Skeletal muscle tissue (tissue), 4 donors: ENCODE results near the gene MRPL10. TPM values are rescaled to one million over a fixed set of nuclear protein-coding genes. Genes with fewer than 3 reads are reported as not detected.

ENCODE experiments used
- H3K27ac ChIP-seq: one replicate; pipeline ENCODE4 v1.7.0; 2013; ENCODE audit warnings: mild to moderate bottlenecking, low read depth, low read length, inconsistent platforms
- H3K27me3 ChIP-seq, 3 donors: one replicate each; pipeline ENCODE4 v1.7.0; 2013; ENCODE audit warnings: low read length in 3 of 3; ENCODE audit not compliant: control insufficient read depth in 3 of 3, insufficient read depth in 3 of 3
- H3K36me3 ChIP-seq, 3 donors: one replicate each; pipeline ENCODE4 v1.7.0; 2013; ENCODE audit warnings: low read length in 3 of 3; ENCODE audit not compliant: control insufficient read depth in 3 of 3, insufficient read depth in 3 of 3
- H3K4me1 ChIP-seq, 3 donors: one replicate each; pipeline ENCODE4 v1.7.0; 2013; ENCODE audit warnings: low read length in 3 of 3, mild to moderate bottlenecking in 3 of 3; ENCODE audit not compliant: control insufficient read depth in 3 of 3, insufficient read depth in 3 of 3
- H3K4me3 ChIP-seq, 3 donors: one replicate each; pipeline ENCODE4 v1.7.0; 2013; ENCODE audit warnings: low read length in 3 of 3
- H3K9ac ChIP-seq, 3 donors: one replicate each; pipeline ENCODE4 v1.7.0; 2013; ENCODE audit warnings: low read length in 3 of 3, mild to moderate bottlenecking in 3 of 3, moderate library complexity in 2 of 3, low read depth in 1 of 3
- H3K9me3 ChIP-seq, 3 donors: one replicate each; pipeline ENCODE4 v1.7.0; 2013; ENCODE audit warnings: low read length in 3 of 3; ENCODE audit not compliant: control insufficient read depth in 3 of 3
- total RNA-seq: library from RNA; depleted of rRNA; stranded (reverse); fragments of >200 nt; gene quantifications from one replicate; pipeline ENCODE4 v1.2.3, GENCODE V29; 2014
- donor health status: Osteomylitis.

MRPL10 gene
- total RNA-seq, 1 donor from 2014 or later = 19.8 TPM

GRCh38 chr17:47840742-47841487, 9.6 kb upstream of the MRPL10 start, which contains the start of gene SCRN2:
SCRN2 (minus strand) TSS chr17:47841273; CDS start chr17:47840843, 430 bp downstream.
- H3K4me1 ChIP-seq = peaks cover 12 to 28% (median 15%) of the 10 kb centered on the region in 3 donors
- H3K36me3 ChIP-seq = peaks cover 16 to 23% (median 19%) of the 10 kb centered on the region in 3 donors
- peak within 1 kb of the TSS; percentile 81 to 98 (median 92) for H3K4me3 ChIP-seq
- peaks cover 13 to 21% (median 18%) of the 10 kb centered on the region in 3 donors for H3K27me3 ChIP-seq
- peak within 1 kb of the TSS; percentile 49 for H3K27ac ChIP-seq
- H3K9me3 ChIP-seq = no peaks in the 10 kb centered on the region
- peak within 1 kb of the TSS; percentile 86 to 95 (median 89) for H3K9ac ChIP-seq

- Histone ChIP-seq H3K27ac (no peak overlapping the region), H3K36me3 (peaks cover 18 to 28% (median 22%) of the 10 kb centered on the region in 3 donors), H3K9ac (peak overlapping the region; percentile 86 to 95 (median 89)), H3K4me1 (peaks cover 13 to 33% (median 15%) of the 10 kb centered on the region in 3 donors), H3K27me3 (peaks cover 8 to 13% (median 10%) of the 10 kb centered on the region in 3 donors), H3K9me3 (no peaks in the 10 kb centered on the region), H3K4me3 (peak overlapping the region; percentile 81 to 98 (median 92))
Observed at GRCh38 chr17:47840001-47840741, 8.8 kb upstream of the MRPL10 start.

- Histone ChIP-seq H3K27me3 (peaks cover under 1 to 2% (median 1%) of the 10 kb centered on the region in 3 donors), H3K9ac (no peak overlapping the region), H3K36me3 (peaks cover 18 to 29% (median 22%) of the 10 kb centered on the region in 3 donors), H3K27ac (no peak overlapping the region), H3K4me1 (peaks cover 15 to 33% (median 18%) of the 10 kb centered on the region in 3 donors), H3K4me3 (no peak overlapping the region), H3K9me3 (no peaks in the 10 kb centered on the region)
Observed at GRCh38 chr17:47839071-47839470, 7.7 kb upstream of the MRPL10 start.

GRCh38 chr17:47838636-47839035, 7.3 kb upstream of the MRPL10 start:
- Histone ChIP-seq H3K27me3 (no peaks in the 10 kb centered on the region), H3K27ac (no peak overlapping the region), H3K9ac (no peak overlapping the region), H3K4me1 (peaks cover 15 to 33% (median 18%) of the 10 kb centered on the region in 3 donors), H3K4me3 (no peak overlapping the region), H3K9me3 (no peaks in the 10 kb centered on the region), H3K36me3 (peaks cover 18 to 29% (median 22%) of the 10 kb centered on the region in 3 donors)

- Histone ChIP-seq H3K9me3 (no peaks in the 10 kb centered on the region), H3K4me3 (no peak overlapping the region), H3K9ac (no peak overlapping the region), H3K36me3 (peaks cover 18 to 29% (median 22%) of the 10 kb centered on the region in 3 donors), H3K27me3 (no peaks in the 10 kb centered on the region), H3K4me1 (peaks cover 15 to 33% (median 18%) of the 10 kb centered on the region in 3 donors), H3K27ac (no peak overlapping the region)
Observed at GRCh38 chr17:47837401-47838039, 6.2 kb upstream of the MRPL10 start.

DNA sequence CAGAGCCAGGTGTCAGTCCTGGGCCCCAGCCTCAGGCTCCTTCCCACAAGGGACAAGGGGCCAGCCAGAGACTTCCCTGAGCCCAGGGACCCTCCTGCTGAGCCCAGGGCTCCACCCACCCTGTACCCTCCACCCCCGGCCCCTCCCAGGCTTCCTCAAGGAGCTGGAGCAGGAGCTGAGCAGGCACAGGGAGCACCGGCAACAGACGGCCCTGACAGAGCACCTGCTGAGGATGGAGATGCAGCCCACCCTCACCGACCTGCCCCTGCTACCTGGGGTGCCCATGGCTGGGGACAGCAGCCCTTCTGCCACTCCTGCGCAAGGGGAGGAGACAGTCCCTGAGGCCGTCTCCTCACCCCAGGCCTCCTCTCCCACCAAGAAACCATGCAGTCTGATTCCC, 5.3 kb upstream of the MRPL10 start:
- H3K4me1 ChIP-seq = peaks cover 18 to 38% (median 23%) of the 10 kb centered on the region in 3 donors
- H3K9ac ChIP-seq = no peak overlapping the region
- no peaks in the 10 kb centered on the region for H3K9me3 ChIP-seq
- H3K27me3 ChIP-seq = no peaks in the 10 kb centered on the region
- H3K36me3 ChIP-seq = peaks cover 18 to 29% (median 22%) of the 10 kb centered on the region in 3 donors
- no peak overlapping the region for H3K4me3 ChIP-seq
- no peak overlapping the region for H3K27ac ChIP-seq

DNA sequence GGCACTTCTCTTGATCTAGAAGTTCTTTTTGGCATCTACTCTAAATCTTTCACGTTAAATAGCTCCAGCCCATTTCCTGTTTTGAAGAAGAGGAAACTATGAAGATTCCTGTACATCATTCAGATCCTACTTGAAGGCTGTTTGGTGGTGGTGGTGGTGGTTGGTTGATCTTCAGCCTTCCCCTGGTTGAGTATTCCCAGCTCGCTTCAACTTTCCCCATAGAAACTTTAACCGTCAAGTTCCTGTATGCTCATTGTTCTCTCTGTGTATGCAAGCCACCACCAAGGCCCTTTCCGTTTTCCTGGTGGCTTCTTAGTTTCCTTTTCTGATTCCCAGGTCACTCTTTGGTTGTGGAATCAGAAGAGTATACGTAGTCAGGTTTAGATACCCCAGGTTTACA, 3.4 kb upstream of the MRPL10 start:
- Histone ChIP-seq H3K9me3 (no peaks in the 10 kb centered on the region), H3K9ac (no peak overlapping the region), H3K36me3 (peaks cover 18 to 27% (median 22%) of the 10 kb centered on the region in 3 donors), H3K27ac (peak overlapping the region; percentile 49), H3K4me1 (peaks cover 20 to 33% (median 22%) of the 10 kb centered on the region in 3 donors), H3K4me3 (no peak overlapping the region), H3K27me3 (no peaks in the 10 kb centered on the region)

DNA sequence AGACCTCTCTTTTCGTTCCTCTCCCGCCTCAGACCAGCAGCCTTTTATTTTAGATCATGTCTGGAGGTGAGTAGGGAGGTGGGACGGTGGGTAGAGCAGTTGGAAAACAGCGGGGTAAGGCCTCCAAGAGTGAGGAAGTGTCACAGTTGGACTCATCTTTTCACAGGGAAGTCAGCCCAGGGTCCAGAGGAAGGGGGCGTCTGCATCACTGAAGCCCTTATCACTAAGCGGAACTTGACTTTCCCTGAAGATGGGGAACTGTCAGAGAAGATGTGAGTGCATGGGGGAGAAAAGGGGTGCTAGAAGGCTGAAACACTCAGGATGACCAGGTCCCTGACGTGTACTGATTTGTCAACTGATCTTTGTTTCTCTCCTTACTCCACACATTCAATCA, 590 bp upstream of the MRPL10 start:
- Histone ChIP-seq H3K9ac (peak overlapping the region; percentile 77 to 95 (median 83)), H3K27ac (no peak overlapping the region), H3K36me3 (peaks cover 15 to 24% (median 23%) of the 10 kb centered on the region in 3 donors), H3K4me1 (peaks cover 20 to 31% (median 22%) of the 10 kb centered on the region in 3 donors), H3K27me3 (no peaks in the 10 kb centered on the region), H3K4me3 (peak overlapping the region; percentile 88 to 100 (median 98)), H3K9me3 (no peaks in the 10 kb centered on the region)

- Histone ChIP-seq H3K9ac (peak overlapping the region; percentile 77 to 95 (median 83)), H3K36me3 (peaks cover 20 to 27% (median 25%) of the 10 kb centered on the region in 3 donors), H3K27ac (peak overlapping the region; percentile 63), H3K9me3 (no peaks in the 10 kb centered on the region), H3K4me1 (peaks cover 20 to 24% (median 22%) of the 10 kb centered on the region in 3 donors), H3K4me3 (peak overlapping the region; percentile 88 to 100 (median 98)), H3K27me3 (no peaks in the 10 kb centered on the region)
Observed at GRCh38 chr17:47830396-47831002, 842 bp downstream of the MRPL10 start.
